ENCODE measurements around the gene TGFBR2.

The TGFBR2 gene

DNA sequence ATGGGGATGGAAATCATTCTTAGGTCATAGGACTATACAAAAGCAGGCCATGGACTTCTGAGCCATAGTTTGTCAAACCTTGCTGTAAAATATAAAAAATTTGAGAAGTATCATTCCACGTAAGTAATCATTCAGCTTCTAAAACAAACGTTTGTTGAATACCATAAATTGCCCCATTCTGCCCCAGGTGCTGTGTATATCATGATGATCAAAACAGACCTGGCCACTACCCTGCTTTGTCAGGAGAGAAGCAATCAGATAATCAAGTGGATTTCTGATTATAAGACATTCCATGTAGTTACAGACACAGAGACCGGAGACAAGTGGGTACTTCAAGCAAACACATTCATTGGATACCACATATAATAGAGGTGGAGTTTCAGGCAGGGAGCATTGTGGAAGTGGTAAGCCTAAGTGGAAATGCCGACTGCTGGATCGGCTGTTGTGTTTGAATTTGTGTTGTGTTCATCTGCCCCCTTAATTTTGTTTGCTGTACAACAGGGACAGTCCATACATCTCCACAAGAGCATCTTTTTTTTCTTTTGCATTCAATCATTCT, 61.7 kb downstream of the TGFBR2 start:
- no peak for TF ChIP-seq CREB1 (IDR thresholded peaks at IDR 0.05; ENCODE audit: low read depth)

DNA sequence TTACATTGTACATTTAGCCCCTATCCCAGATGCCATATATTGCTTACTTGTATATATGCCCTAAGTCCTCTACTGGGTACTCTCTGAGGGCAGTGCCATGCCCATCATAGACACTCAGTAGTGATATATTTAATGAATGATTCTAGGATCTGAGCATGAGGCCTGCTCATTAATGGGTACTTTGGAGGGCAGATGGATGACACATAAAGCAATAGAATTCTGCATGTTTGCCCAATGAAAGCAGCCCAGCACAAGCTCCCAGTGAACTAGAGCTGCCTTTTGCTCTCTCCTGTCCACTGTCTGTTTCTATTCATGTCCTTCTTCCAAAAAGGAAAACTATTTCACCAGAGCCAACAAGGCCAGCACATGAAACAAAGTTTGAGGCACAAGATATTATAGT, 63.9 kb downstream of the TGFBR2 start:
- TF ChIP-seq, protein P1, sequence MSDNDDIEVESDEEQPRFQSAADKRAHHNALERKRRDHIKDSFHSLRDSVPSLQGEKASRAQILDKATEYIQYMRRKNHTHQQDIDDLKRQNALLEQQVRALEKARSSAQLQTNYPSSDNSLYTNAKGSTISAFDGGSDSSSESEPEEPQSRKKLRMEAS (IDR thresholded peaks at IDR 0.05) = no peak
- TF ChIP-seq EGR1 (IDR thresholded peaks at IDR 0.05) = no peak
- TF ChIP-seq TCF12 (IDR thresholded peaks at IDR 0.05; ENCODE audit: low read depth) = no peak
- TF ChIP-seq NFIC (IDR thresholded peaks at IDR 0.05) = no peak
- no peak for TF ChIP-seq ZBTB7A (IDR thresholded peaks at IDR 0.05; ENCODE audit: low read depth)
- TF ChIP-seq, protein P2, sequence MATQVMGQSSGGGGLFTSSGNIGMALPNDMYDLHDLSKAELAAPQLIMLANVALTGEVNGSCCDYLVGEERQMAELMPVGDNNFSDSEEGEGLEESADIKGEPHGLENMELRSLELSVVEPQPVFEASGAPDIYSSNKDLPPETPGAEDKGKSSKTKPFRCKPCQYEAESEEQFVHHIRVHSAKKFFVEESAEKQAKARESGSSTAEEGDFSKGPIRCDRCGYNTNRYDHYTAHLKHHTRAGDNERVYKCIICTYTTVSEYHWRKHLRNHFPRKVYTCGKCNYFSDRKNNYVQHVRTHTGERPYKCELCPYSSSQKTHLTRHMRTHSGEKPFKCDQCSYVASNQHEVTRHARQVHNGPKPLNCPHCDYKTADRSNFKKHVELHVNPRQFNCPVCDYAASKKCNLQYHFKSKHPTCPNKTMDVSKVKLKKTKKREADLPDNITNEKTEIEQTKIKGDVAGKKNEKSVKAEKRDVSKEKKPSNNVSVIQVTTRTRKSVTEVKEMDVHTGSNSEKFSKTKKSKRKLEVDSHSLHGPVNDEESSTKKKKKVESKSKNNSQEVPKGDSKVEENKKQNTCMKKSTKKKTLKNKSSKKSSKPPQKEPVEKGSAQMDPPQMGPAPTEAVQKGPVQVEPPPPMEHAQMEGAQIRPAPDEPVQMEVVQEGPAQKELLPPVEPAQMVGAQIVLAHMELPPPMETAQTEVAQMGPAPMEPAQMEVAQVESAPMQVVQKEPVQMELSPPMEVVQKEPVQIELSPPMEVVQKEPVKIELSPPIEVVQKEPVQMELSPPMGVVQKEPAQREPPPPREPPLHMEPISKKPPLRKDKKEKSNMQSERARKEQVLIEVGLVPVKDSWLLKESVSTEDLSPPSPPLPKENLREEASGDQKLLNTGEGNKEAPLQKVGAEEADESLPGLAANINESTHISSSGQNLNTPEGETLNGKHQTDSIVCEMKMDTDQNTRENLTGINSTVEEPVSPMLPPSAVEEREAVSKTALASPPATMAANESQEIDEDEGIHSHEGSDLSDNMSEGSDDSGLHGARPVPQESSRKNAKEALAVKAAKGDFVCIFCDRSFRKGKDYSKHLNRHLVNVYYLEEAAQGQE (IDR thresholded peaks at IDR 0.05; ENCODE audit: low read depth) = no peak
- no peak for TF ChIP-seq CREB1 (IDR thresholded peaks at IDR 0.05; ENCODE audit: low read depth)
- TF ChIP-seq CEBPB (IDR thresholded peaks at IDR 0.05) = no peak
- no peak for TF ChIP-seq FOXM1 (IDR thresholded peaks at IDR 0.05; ENCODE audit: borderline replicate concordance, low read depth)
- no peak for TF ChIP-seq TEAD4 (IDR thresholded peaks at IDR 0.05)
- no peak for TF ChIP-seq EP300 (IDR thresholded peaks at IDR 0.05; ENCODE audit: borderline replicate concordance)
- no peak for TF ChIP-seq TAF1 (IDR thresholded peaks at IDR 0.05; ENCODE audit: low read depth)
- no peak for TF ChIP-seq YY1 (IDR thresholded peaks at IDR 0.05; ENCODE audit: low read depth)

DNA sequence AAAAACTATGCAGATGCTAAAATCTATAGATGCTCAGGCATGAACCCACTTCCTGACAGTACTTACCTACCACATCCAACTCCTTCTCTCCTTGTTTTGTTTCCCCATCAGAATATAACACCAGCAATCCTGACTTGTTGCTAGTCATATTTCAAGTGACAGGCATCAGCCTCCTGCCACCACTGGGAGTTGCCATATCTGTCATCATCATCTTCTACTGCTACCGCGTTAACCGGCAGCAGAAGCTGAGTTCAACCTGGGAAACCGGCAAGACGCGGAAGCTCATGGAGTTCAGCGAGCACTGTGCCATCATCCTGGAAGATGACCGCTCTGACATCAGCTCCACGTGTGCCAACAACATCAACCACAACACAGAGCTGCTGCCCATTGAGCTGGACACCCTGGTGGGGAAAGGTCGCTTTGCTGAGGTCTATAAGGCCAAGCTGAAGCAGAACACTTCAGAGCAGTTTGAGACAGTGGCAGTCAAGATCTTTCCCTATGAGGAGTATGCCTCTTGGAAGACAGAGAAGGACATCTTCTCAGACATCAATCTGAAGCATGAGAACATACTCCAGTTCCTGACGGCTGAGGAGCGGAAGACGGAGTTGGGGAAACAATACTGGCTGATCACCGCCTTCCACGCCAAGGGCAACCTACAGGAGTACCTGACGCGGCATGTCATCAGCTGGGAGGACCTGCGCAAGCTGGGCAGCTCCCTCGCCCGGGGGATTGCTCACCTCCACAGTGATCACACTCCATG, 65.3 kb downstream of the TGFBR2 start:
- TF ChIP-seq TCF12 (IDR thresholded peaks at IDR 0.05; ENCODE audit: low read depth) (no peak), TEAD4 (IDR thresholded peaks at IDR 0.05) (no peak), RAD21 (IDR thresholded peaks at IDR 0.05; ENCODE audit: low read depth) (no peak), FOXM1 (IDR thresholded peaks at IDR 0.05; ENCODE audit: borderline replicate concordance, low read depth) (no peak), TAF1 (IDR thresholded peaks at IDR 0.05; ENCODE audit: low read depth) (no peak)
- TF ChIP-seq, protein P1 (IDR thresholded peaks at IDR 0.05) = no peak

DNA sequence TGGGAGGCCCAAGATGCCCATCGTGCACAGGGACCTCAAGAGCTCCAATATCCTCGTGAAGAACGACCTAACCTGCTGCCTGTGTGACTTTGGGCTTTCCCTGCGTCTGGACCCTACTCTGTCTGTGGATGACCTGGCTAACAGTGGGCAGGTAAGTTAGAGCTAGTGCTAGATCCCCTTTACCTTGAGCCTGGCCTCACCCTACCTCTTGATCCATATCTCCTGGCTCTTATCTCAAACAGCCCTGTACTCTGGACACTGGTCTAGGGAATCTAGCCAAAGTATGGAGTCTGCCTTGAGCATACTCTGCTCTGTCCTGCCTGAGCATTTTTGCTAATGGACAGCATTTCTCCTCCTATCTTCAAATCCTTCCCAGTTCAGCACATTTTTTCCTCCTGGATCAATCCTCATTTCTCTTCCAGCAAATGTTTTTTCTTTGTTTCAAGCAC, 65.9 kb downstream of the TGFBR2 start:
- TF ChIP-seq, protein P1 (IDR thresholded peaks at IDR 0.05) = no peak
- TF ChIP-seq CREB1 (IDR thresholded peaks at IDR 0.05; ENCODE audit: low read depth) = no peak
- TF ChIP-seq NFIC (IDR thresholded peaks at IDR 0.05) = no peak
- no peak for TF ChIP-seq CEBPB (IDR thresholded peaks at IDR 0.05)
- TF ChIP-seq TCF12 (IDR thresholded peaks at IDR 0.05; ENCODE audit: low read depth) = no peak
- TF ChIP-seq, protein P3, sequence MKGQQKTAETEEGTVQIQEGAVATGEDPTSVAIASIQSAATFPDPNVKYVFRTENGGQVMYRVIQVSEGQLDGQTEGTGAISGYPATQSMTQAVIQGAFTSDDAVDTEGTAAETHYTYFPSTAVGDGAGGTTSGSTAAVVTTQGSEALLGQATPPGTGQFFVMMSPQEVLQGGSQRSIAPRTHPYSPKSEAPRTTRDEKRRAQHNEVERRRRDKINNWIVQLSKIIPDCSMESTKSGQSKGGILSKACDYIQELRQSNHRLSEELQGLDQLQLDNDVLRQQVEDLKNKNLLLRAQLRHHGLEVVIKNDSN (IDR thresholded peaks at IDR 0.05) = no peak
- TF ChIP-seq TAF1 (IDR thresholded peaks at IDR 0.05; ENCODE audit: low read depth) = no peak
- no peak for TF ChIP-seq EP300 (IDR thresholded peaks at IDR 0.05; ENCODE audit: borderline replicate concordance)
- no peak for TF ChIP-seq EGR1 (IDR thresholded peaks at IDR 0.05)
- TF ChIP-seq RAD21 (IDR thresholded peaks at IDR 0.05; ENCODE audit: low read depth) = no peak
- no peak for TF ChIP-seq YY1 (IDR thresholded peaks at IDR 0.05; ENCODE audit: low read depth)
- TF ChIP-seq TEAD4 (IDR thresholded peaks at IDR 0.05) = no peak
- TF ChIP-seq FOXM1 (IDR thresholded peaks at IDR 0.05; ENCODE audit: borderline replicate concordance, low read depth) = no peak
- TF ChIP-seq, protein P2 (IDR thresholded peaks at IDR 0.05; ENCODE audit: low read depth) = no peak
- no peak for TF ChIP-seq ZBTB7A (IDR thresholded peaks at IDR 0.05; ENCODE audit: low read depth)

DNA sequence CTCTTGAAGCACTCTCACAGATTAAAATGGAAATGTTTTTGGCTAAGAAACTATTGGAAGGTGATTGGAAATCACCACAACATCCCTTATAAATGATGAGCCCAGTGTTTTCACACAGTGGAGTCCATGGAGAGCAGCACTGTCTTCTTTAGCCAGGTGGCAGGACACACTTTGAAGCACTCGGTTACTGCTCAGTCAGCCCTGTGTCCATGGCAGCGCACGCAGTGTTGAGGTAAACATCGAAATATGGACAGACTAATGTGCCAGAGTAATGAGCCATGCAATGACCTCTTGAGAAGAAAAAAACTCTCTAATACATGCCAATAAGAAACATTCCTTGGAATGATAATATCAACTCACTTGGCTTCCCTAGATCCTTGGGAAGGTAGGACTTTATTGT, 66.6 kb downstream of the TGFBR2 start:
- TF ChIP-seq YY1 (IDR thresholded peaks at IDR 0.05; ENCODE audit: low read depth) (no peak), EGR1 (IDR thresholded peaks at IDR 0.05) (no peak), FOXM1 (IDR thresholded peaks at IDR 0.05; ENCODE audit: borderline replicate concordance, low read depth) (no peak), ZBTB7A (IDR thresholded peaks at IDR 0.05; ENCODE audit: low read depth) (no peak)
- TF ChIP-seq, protein P2 (IDR thresholded peaks at IDR 0.05; ENCODE audit: low read depth) = no peak
